ENCODE data around the gene MID1. TPM values are rescaled to one million over a fixed set of nuclear protein-coding genes. Genes with fewer than 3 reads are reported as not detected.

Gene MID1
- total RNA-seq, 3 donors from 2014 or later = 6.9 to 18.9 (median 10.8) TPM

DNA sequence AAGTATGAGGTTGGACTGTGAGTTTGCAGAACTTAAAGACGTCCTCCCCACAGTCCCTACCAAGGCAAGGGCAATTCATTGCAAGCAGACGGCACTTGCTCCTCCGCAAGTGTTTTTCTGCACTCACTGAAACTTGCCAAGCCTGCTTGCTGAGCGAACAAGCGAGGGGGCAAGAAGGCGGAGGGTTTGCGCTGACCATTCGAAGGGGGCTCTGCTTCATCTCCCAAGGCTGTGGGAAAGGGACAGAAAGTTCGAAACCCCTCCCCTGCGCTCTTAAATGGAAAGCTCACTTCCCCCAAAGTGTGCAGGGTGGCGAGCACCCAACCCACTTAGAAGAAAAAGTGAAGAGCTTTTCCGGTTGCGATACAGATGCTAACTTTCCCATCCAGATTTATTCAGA, 1.4 kb downstream of the MID1 start:
- Histone ChIP-seq H3K27me3 (peaks cover 0 to 44% of the 10 kb centered on the region in 2 donors), H3K4me1 (no peaks in the 10 kb centered on the region), H3K4me3 (peak overlapping the region; percentile 56 to 70 (median 57)), H3K9me3 (no peaks in the 10 kb centered on the region), H3K27ac (no peak overlapping the region), H3K36me3 (no peaks in the 10 kb centered on the region)
- intact Hi-C loops (cut with DNase I; ENCODE audit: low total_unique reads) = no loop called here
- DNase-seq (ENCODE audit: low spot score in 2 of 2) = no peak
- TF ChIP-seq, protein P1, sequence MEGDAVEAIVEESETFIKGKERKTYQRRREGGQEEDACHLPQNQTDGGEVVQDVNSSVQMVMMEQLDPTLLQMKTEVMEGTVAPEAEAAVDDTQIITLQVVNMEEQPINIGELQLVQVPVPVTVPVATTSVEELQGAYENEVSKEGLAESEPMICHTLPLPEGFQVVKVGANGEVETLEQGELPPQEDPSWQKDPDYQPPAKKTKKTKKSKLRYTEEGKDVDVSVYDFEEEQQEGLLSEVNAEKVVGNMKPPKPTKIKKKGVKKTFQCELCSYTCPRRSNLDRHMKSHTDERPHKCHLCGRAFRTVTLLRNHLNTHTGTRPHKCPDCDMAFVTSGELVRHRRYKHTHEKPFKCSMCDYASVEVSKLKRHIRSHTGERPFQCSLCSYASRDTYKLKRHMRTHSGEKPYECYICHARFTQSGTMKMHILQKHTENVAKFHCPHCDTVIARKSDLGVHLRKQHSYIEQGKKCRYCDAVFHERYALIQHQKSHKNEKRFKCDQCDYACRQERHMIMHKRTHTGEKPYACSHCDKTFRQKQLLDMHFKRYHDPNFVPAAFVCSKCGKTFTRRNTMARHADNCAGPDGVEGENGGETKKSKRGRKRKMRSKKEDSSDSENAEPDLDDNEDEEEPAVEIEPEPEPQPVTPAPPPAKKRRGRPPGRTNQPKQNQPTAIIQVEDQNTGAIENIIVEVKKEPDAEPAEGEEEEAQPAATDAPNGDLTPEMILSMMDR (IDR thresholded peaks at IDR 0.05) = no peak
- TF ChIP-seq POLR2A (IDR thresholded peaks at IDR 0.05) (no peak), POLR2AphosphoS5 (IDR thresholded peaks at IDR 0.05) (no peak)

DNA sequence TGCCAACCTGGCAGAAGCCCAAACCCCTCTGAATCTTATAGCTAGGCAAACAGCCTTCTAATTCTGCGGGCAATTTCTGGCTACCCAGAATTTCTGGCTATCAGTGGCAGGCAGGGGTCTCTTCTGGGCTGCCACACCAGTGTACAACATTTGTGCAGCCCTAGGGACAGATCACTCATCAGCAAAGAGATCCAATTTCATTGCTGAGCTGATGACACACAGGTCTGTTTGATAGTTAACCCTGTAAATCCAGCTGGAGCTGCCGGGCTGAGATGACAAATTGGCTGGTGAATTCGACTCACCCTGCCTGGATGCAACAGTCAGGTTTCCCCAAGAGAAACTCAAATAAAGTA, 2.4 kb downstream of the MID1 start:
- Histone ChIP-seq H3K4me3 (peak overlapping the region; percentile 56 to 70 (median 57)), H3K27me3 (peaks cover 0 to 48% of the 10 kb centered on the region in 2 donors), H3K36me3 (no peaks in the 10 kb centered on the region), H3K9me3 (no peaks in the 10 kb centered on the region), H3K27ac (peak overlapping the region; percentile 23 to 46), H3K4me1 (no peaks in the 10 kb centered on the region)
- TF ChIP-seq, protein P1 (IDR thresholded peaks at IDR 0.05) = no peak
- no peak for TF ChIP-seq POLR2A (IDR thresholded peaks at IDR 0.05)
- TF ChIP-seq POLR2AphosphoS5 (IDR thresholded peaks at IDR 0.05) = no peak
- intact Hi-C loops (cut with DNase I; ENCODE audit: low total_unique reads) = no loop called here
- DNase-seq (ENCODE audit: low spot score in 2 of 2) = no peak

DNA sequence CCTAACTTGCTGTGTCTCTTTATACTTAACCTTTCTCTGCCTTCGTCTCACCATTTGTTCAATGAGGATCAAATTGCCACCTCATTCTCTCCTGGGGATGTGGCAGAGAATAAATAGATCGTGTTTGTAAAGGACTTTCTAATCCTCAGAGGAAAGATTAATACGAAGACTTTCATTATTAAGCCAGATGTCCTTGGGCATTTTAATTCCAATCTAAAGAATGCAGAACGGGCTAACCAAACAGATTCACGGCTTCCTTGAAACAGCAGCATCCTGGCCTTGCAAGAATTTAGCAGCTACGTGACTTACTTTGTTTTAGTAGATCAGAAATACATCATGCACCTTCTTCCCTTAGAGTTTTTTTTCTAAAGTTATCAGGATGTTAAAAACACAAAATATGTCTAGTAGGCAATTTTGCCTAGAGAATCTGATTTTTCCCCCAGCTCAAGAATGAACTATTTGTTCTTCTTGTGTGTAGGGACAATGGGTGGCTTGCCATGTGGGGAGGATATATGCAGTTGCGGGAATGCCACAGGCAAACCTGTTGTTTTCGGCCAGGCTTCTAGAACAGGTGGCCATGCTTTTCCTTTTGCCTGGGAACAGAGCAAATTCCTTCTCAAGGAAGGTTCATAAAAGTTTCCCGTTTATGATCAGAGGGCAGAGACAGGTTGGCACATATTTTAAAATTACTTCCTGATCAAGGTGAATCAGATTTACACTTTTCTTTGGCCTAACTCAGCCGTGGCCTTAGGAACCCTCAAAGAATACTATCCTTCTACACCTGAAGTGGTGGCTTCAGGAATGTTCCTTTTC, 3.0 kb downstream of the MID1 start:
- TF ChIP-seq POLR2AphosphoS5 (IDR thresholded peaks at IDR 0.05) = no peak
- TF ChIP-seq POLR2A (IDR thresholded peaks at IDR 0.05) = no peak
- TF ChIP-seq, protein P1 (IDR thresholded peaks at IDR 0.05) = no peak
- Histone ChIP-seq H3K27ac (peak overlapping the region; percentile 23 to 46), H3K27me3 (peaks cover 0 to 48% of the 10 kb centered on the region in 2 donors), H3K36me3 (no peaks in the 10 kb centered on the region), H3K4me3 (peak overlapping the region in 1 of 3 donors; percentile 57), H3K4me1 (no peaks in the 10 kb centered on the region), H3K9me3 (no peaks in the 10 kb centered on the region)
- no peak for DNase-seq (ENCODE audit: low spot score in 2 of 2)
- intact Hi-C loops (cut with DNase I; ENCODE audit: low total_unique reads) = no loop called here

DNA sequence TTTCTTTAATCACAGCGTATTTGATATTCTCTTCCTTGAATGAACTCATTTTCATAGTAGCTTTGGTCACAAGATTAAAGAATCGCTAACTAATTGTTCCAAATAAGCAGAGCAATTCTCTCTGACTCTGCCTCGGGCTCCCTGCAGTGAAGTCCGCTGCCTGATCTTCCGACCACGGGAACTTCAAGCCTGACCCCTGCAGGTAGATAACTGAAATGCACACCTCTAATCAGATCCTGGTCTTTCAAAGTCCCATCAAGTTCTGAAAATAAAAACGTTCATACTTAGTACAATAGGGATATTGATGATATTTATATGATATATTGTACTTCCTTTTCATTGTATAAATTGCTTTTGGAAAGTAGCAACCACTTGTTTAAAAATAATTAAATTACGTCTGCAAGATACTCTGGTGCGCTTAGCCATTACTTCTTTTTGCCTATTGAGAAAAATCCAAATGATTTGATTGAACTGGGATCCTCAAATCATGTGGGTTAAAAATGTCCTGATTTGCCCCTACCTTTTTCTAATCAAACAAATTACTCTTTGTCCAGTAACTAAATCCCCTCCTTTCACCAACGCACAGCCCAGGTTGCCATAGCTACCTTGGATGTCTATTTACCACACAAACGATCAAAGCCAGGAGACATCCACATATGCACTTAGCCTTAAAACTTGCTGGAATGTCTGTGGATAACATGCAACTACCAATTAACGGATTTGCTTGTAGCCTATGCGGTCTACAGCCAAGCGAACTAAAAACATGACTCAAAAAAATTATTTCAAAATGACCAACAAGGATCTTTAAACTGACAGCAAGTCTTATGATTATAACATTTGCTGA, 4.2 kb downstream of the MID1 start:
- H3K4me3 ChIP-seq = peak overlapping the region in 1 of 3 donors; percentile 32
- no peaks in the 10 kb centered on the region for H3K36me3 ChIP-seq
- TF ChIP-seq, protein P1 (IDR thresholded peaks at IDR 0.05) = peak; percentile 35 to 49 (median 43)
- TF ChIP-seq POLR2AphosphoS5 (IDR thresholded peaks at IDR 0.05) (no peak), POLR2A (IDR thresholded peaks at IDR 0.05) (no peak)
- intact Hi-C loops (cut with DNase I; ENCODE audit: low total_unique reads) = no loop called here
- no peaks in the 10 kb centered on the region for H3K9me3 ChIP-seq
- peaks cover 0 to 44% of the 10 kb centered on the region in 2 donors for H3K27me3 ChIP-seq
- H3K4me1 ChIP-seq = no peaks in the 10 kb centered on the region
- no peak for DNase-seq (ENCODE audit: low spot score in 2 of 2)
- H3K27ac ChIP-seq = no peak overlapping the region

DNA sequence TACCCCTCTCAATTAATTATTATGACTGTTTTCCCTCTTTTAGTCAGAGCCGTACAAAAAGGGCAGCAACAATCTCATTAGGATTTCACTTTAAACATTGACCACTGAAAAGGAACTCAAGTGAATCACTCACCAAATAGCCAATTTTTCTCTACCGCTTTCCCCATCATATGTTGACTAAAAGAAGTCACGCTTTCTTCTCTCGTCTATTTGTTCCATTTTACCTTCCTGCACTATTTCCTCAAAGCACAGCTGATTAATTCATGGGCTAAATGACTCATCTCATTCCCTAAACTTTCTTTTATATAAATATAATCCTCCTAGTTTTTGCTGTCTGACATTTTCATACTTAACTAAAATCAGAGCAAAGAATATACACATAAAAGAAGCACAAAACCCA, 8.2 kb downstream of the MID1 start:
- Histone ChIP-seq H3K4me3 (no peak overlapping the region), H3K36me3 (no peaks in the 10 kb centered on the region), H3K4me1 (no peaks in the 10 kb centered on the region), H3K27me3 (peaks cover 0 to 31% of the 10 kb centered on the region in 2 donors), H3K27ac (peak overlapping the region in 1 of 2 donors; percentile 16), H3K9me3 (no peaks in the 10 kb centered on the region)
- TF ChIP-seq, protein P1 (IDR thresholded peaks at IDR 0.05) = no peak
- TF ChIP-seq POLR2AphosphoS5 (IDR thresholded peaks at IDR 0.05) (no peak), POLR2A (IDR thresholded peaks at IDR 0.05) (no peak)
- no peak for DNase-seq (ENCODE audit: low spot score in 2 of 2)
- intact Hi-C loops (cut with DNase I; ENCODE audit: low total_unique reads) = no loop called here

Measured in breast epithelium (tissue), 4 donors.